Activated CD4-positive, CD25-positive, alpha-beta regulatory T cell (primary cell): ENCODE results near the gene POLN.
"Not testable (repeated sequence)": the region's sequence is repeated elsewhere in the genome, so short reads cannot be mapped to it uniquely, and the experiment has no call there.

Experiments
- DNase-seq, 4 experiments: peaks; one replicate each; lab custom pipeline; 2025; lab: John Stamatoyannopoulos, UW

The POLN gene

GRCh38 chr4:2042204-2042946, 199.5 kb downstream of the POLN start:
- no peak for DNase-seq

GRCh38 chr4:2041239-2042130, 200.4 kb downstream of the POLN start:
- peak; percentile 52 to 73 (median 64) for DNase-seq

DNA sequence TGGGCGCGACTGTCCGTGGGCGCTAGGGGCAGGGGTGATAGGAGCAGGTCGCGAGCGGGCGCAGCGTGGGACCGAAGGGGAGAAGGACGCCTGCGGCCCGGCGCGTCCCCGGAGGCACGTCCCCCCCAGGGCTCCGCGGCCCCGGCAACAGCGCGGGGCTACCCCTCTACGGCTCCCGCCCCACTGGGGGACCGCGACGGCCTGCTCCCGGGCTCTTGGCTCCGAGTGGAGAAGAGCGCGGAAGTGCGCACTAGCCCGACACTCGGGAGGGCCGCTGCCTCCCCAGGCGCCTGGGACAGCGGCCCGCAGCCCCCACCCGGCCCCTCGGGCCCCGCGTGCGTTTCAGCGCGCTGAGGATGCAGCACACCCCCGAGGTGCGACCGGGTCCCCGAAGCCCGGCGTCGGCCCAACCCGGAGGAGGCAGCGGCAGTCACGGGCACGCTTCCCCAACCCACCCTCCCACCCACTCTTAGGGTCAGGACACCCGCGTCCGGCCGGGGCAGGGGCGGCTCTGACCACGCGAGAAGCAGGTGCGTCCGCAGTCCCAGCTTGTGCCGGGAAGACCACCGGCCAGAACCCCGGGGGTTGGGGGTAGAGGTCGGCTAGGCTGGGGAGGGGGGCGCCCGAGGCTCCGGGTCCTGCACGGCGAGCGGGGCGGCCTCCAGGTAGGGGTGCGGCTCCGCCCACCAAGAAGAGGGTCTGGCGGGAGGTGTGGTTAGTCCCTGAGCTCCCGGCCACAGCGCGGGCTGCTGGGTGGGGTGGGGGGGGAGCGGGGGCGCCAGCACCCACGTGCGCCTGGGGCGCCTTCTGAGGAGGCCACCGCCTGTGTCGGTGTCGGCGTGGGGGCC, 201.3 kb downstream of the POLN start:
- no peak for DNase-seq

- DNase-seq = no peak
Measured at GRCh38 chr4:2036866-2037265, 205.1 kb downstream of the POLN start.

DNA sequence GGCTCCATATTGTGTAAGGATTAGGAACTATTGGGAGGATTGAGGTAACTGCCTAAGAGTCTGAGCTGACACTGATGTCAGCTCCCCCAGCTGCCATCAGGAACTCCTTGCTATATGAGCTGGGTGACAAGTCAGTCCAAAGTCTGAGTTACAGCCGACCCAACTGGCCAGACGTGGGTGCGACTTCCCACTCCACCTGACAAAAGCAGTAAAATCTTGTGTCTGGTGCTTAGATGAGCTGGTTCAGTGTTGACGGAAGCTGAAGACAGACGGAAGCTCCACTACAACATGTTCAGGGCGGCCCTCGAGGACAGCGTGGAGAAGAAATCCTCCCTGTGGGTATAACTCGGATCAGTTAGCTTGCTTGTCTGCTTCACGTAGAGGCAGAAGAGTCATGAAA, 205.6 kb downstream of the POLN start:
- no peak for DNase-seq

- DNase-seq = not testable (repeated sequence)
Measured at GRCh38 chr4:2031161-2031560, 210.8 kb downstream of the POLN start.

GRCh38 chr4:2027120-2027519, 214.8 kb downstream of the POLN start:
- DNase-seq = not testable (repeated sequence)

- no peak for DNase-seq
Measured at GRCh38 chr4:2025817-2026216, 216.1 kb downstream of the POLN start.

DNA sequence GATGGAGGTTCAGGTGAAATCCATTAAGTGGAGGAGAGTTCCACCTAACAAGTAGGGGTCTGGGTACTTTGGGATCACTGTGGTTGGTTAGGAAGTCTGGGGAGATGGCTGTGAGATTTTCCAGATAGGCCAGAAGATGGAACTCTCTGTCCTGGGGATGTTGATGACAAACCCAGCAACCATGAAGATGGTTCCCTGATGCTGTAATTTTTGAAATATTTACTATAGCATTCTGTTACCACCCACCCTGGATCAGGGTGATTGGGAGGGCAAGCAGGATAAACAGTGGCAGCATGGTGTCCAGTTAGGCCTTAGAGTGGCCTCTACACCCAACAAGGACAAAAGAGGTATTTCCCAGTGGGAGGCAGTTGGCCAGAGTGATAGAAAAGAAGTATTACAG, 217.2 kb downstream of the POLN start:
- DNase-seq = no peak
